CD4-positive, alpha-beta T cell treated with Interleukin-2 at 100 ng/mL for 4 hours (primary cell): ENCODE measurements around the gene CYTH3.
A peak's percentile ranks its signal among the peaks of the same experiment; 100 is the strongest.

Source experiments
- DNase-seq: peaks from one replicate; pipeline ENCODE4 v3.0.0-alpha.2; 2020; ENCODE audit warnings: low spot score

Gene CYTH3

DNA sequence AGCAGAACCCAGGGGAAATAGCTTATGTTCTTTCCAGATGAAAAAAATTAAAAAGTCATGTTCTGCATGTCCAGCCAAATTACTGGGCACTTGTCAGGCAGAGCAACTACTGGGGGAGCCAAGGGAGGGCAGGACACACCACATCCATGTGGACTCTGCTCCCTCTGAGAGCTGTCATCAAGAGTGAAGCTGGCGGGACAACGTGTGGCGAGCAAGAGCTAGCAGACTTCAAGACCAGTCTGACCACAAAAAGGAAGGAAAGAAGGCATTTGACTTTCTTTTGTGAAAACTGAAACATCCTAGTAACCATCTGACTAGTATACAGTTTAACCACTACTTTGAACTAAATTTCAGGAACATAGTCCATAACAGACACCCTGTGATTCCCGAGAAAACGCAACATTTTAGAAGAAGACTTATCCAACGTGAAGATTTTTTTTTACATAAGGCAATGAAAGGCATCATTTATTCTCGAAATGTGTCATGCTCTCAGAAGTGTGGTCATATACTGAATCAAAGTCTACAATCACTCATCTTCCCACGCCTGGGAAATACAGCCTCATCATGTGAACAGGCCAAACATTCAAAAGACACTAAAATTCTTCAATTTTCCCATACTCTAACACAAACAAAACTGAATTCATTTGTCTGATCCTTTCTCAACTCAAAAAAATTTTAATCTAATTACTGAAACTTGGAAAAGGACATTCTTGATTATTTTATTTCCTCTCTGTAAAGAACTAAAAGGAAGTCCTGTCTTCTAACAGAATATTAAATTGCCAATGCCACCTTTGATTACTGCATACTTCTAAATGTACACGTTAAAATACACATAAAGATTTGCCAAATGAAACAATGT, 15.5 kb downstream of the CYTH3 start:
- DNase-seq: peak; percentile 18

DNA sequence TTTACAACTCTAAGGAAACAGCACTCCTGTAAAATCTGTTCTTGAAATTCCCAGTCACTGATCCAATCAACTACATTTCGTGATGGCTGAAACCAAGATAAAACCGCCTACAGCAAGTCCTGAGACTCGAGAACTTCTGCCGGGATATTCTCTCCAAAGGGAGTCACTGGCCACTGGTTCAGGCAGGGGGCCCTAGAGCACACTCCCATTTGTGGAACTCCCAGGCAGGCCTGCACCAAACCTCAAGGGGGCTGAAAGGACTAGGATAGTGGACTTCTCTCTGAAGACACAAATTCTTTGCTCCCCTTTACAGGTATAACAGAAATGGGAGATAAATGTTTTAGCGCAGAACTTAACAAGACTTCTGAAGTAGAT, 16.3 kb downstream of the CYTH3 start:
- no peak for DNase-seq

DNA sequence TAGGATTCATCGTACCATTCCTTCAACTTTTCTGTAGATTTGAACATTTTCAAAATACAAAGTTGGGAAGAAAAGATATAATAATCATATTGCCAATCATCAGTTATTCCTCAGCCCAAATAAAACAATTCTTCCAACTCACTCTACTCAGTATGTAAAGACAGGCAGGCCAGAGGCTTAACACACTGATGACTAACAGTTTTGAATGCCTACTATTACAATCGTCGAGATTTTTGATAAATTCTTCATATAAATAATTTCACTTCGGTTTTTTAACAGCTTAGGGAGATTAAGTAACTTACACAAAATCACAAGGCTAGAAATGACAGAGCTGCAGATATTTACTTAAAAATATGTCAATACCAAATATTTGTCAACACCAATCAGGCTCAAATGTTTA, 17.6 kb downstream of the CYTH3 start:
- no peak for DNase-seq

DNA sequence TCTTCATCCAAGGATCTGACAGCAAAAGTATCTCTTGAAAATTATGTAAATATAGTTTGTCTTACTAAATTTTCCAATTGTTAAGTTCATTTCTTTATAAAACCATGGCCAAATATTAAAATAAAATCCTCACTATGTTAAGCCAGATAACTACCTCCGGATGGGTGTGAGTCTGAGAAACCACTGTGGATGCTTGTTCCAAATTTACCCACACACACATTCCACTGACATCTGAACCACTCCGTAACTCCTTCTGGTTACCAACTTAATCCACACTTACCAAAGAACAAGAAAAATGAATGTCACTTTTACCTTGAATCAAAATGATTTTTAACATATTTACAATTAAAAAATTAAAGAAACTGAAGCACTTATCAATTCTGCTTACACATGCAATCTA, 19.7 kb downstream of the CYTH3 start:
- DNase-seq: no peak

DNA sequence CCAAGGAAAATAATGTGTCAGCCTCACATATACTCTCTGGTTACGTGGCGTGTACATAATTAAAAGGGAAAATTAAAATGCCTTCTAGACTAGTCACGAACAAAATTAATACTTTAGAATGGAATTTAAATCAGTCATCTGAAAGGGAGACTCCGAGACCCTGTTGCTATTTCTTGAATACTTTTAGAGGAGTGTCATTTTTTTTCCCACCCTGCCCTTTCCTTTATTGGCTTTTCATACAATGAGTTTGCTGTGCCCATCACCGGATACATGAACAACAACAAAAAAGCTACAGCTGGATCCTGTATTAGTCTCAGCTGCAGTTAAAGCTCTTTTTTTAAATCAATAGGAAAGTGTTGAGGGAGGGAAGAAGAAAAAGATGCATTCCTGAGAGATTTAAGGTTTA, 20.1 kb downstream of the CYTH3 start:
- no peak for DNase-seq

DNA sequence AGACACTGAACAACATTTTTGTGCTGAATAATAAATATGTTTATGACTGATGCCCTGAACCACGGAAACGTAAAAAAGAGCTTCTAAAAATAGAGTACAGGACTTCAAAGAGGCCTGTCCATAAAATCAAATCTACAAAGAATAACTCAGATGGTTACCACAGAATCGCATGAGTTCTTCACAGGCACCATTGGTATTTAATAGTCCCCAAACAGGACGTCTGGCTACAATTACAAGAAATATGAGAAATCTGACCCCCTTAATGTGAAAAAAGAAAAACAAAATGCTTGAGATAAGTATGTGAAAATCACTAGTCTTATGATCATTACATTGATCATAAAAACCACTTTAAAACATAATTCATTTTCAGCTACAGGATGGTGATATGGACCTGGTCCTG, 20.8 kb downstream of the CYTH3 start:
- no peak for DNase-seq

DNA sequence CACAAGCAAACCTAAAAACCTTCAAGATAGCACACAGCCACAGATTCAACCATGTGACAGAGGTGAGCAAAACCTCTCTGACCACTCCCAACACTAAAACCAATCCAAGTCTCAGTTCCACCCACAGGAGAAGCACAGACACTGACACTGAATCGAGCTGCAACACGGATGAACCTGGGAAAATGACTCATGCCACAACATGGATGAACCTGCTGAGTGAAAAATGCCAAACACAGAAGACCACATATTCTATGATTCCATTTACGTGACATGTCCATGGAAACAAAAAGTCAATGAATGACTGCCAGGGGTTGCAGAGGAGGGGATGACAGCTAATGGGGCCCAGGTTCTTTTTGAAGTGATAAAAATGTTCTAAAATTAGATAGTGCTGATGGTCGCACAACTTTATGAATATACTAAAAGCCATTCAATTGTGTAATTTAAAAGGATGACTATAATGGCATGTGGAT, 22.0 kb downstream of the CYTH3 start:
- DNase-seq: no peak

DNA sequence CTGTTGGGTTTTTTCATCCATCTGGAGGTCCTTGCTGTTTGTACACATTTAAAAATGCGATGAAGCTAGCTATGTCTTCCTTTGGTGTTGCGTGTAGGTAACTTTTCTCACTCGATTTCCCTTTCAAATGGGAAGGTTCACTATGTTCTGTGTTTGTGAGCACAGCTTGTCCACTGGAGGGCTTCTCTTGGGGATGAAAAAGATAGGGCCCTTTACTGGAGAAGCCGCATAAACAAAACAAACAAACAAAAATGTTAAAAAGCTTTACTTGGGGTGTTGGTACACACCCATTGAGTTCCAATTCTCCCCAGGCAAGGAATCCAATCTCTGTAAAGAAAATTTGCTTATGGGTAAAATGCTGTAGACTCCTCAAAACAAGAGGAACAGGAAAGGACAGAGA, 23.4 kb downstream of the CYTH3 start:
- DNase-seq: no peak

DNA sequence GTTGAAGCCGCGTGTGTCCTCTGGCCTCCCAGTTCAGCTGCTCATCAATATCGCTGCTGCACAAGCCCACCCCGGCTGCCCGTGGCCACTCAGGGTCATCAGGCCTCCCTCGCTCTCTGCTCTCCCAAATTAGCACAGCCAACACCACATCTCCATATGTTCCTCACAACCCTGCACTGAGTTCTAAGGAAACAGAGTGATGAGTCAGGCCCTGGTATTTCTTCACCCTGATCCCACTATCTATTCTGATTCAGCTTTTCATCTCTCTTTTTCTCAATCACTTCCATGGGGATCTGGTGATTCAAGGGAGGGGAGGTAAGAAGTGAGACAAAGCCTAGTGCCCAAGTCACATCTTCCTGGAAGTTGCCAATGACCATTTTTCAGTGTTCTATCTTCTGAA, 23.8 kb downstream of the CYTH3 start:
- DNase-seq: no peak

DNA sequence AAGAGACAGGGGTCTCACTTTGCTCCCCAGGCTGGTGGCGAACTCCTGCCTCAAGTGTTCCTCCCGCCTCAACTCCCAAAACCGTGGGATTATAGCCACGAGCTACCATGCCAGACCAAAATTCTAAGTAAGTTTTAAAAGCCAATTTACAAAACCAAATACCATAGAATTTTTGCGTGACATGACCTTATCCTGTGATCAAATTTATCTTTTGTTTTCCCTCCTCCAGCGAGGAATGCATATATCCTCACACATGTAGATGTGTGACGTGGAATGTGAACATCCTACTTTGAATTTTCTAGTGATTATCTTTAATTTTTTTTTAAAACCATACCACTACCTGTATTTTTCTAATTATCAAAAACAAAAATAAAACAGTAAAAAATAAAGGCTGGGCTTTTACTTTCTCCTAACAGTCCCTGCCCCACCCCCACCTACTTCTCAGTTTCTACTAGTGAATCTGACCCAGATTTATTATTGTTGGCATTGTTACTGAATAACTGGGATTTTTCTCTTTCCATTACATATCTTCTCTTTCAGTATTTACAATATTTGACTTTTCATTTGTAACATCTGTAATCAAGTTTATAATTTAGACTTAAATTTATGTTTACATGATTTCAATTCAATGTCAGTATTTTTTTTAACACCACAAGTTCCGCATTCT, 26.0 kb downstream of the CYTH3 start:
- no peak for DNase-seq

DNA sequence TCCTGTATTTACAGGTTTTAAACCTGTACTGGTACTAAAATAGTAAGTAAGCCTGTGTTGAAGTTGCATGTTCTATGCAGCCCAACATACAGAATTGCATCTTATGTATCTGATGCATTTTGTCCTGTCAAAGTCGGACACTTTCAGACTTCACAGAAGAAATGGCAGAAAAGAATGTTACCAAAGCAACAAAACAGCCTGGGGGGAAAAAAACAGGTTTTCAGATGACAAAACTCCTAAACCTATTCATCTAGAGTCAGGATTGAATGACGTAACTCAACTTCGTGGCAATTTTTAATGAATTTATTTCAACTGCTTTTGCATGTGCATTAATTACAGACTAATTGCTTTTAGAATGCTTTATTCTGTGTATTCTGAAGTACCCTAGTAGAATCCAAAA, 28.4 kb downstream of the CYTH3 start:
- DNase-seq: no peak

DNA sequence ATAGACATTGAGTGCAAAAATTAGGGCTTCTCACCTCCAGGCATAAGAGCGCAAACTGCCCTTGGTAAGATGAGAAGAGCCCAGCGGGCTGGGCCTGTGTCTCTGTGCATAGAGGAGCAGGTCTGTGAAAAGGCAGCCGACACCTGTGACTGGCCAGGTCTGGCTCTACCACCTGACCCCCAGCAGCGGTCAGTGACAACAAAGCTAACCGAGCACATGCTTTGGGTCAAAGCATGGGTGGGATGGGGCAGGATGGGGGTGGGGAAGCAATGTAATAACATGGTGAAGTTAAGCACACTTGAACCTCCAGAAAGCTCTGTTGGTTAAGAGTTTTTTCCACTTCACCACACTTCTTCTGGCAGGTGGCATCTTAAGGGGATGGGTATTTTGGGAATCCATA, 29.3 kb downstream of the CYTH3 start:
- DNase-seq: no peak

DNA sequence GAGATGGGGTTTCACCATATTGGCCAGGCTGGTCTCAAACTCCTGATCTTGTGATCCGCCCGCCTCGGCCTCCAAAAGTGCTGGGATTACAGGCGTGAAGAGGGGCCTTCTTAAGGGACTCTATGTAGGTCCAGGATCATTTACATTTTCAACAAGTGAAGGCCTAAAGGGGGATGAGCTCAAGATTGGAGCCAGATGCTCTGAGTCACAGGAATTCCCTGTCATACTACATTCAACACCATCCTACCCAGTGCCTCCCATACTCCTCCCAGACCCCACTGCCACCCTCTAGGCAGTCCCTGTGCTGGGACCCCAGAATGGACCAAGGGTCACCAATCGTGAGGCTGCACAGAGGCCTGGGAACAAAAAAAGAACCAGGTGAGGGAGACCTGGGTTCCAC, 29.9 kb downstream of the CYTH3 start:
- DNase-seq: no peak

DNA sequence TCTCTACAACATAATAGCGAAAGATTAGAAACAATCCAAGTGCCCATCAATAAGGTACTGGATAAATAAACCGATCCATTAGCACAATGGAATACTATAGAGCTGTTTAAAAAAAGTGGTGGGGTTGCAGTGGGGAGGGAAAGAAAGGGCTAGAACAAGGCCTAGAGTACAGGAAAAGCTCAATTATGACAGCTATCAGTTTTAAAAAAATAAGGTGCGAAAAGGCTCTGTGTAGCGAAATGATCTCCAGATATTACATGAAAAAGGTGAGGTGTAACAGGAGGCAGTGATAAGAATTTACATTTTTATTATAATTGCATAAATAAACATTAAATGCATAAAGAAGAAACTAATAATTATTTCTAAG, 30.8 kb downstream of the CYTH3 start:
- DNase-seq: no peak

DNA sequence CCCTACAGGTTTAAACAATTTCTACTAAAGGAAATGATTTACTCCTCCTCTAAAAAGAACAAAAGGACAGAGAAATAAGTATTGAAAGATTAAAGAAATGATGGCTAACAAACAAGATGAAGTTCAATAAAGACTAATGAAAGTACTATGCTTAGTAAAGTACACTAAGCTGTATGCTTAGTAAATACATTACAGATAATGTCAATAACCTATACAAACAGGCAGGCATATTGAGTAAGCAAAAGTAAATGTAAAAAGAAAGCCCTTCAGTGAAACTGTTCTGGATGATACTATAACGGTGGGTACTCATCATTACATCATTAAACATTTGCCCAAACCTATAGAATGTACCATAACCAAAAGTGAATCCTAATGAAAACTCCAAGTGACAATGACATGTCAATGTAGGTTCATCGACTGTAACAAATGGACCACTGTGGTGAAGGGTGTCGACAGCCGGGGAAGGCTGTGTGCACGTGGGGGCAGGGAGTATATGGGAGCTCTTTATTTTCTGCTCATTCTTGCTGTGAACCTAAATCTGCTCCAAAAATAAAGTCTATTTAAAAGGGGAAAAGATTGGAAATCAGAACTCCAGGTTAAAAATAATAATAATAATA, 34.0 kb downstream of the CYTH3 start:
- DNase-seq: no peak

DNA sequence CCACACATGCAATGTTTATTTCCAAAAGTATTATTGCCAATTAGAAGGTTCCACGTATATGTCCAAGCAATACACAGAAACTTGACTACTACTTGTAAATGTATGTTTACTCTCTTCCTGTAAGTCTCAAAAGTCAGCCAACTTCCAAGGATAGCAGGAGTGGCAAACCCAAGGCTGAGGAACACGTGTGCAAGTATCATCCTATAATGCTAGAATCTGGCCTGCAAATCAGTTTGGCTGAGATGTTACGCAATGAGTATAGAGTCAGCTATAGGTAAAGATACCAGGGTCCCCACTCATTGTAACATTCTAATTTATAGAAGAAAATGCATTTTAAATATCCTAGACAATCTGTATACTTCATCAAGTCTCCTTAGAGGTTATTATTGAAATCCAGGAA, 34.7 kb downstream of the CYTH3 start:
- no peak for DNase-seq

DNA sequence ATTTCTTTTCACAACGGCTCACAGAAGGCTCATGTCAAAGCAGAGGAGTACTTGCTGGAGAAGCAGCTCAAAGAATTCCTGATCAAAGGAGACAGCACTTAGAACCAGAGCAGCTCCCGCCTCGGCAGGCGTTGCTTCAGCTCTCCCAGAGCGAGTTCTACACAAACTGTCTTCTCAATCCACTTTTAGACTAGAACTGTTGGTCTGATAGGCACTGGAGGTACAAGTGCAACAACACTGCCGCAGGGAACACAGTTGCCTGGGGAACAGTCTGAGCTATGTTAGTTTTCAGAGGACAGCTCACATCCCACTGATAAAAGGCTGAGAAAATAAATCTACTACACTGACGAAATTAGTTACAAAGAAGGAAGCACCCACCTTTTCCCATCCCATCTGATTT, 35.4 kb downstream of the CYTH3 start:
- no peak for DNase-seq

DNA sequence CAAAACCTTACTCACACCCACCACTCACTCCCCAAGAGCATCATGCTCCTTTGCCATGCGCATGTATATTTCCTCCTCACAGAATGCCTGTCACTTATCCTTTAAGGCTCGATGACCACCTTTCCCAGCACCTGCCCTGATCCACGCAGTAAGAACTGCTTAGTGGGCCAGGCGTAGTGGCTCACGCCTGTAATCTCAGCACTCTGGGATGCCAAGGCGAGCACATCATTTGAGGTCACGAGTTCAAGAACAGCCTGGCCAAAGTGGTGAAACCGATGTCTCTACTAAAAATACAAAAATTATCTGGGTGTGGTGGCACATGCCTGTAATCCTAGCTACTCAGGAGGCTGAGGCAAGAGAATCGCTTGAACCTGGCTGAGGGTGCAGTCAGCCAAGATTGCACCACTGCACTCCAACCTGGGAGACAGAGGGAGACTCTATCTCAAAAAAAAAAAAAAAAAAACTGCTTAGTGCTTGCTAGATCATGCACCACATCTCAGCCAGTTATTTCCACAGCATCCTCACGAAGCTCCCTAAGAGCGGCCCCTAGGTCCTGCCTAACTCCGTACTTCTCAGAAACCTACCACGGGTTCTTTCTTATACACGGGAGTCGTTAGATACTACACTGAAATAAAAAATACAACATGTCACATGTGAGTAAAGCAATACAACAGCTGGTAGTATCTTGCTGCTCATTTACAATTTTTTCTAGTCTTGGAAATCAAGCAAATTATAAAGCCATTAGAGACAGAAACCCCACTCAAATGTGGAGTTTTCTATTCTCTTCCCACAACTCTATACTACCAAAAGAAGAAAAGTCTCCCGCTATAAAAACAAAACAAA, 37.2 kb downstream of the CYTH3 start:
- DNase-seq: no peak

DNA sequence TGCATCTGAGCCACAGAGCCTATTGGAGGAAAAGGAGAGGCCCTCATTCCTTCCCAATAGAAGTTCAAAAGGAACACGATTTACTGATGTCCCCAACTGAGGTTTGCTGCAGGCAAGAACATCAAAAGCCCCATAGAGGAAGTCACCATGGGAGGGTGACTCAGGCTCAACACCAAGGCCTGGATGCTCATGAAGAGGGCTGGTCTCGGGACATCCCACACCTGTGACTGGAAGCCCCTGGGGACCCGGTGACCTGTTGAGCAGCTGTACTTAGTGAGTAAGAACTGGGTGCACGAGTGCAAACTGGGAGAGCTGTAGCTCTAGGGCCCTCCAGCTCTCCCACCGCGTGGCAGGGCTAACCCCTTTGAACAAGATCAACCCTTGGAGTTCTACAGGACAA, 38.0 kb downstream of the CYTH3 start:
- DNase-seq: peak; percentile 38

DNA sequence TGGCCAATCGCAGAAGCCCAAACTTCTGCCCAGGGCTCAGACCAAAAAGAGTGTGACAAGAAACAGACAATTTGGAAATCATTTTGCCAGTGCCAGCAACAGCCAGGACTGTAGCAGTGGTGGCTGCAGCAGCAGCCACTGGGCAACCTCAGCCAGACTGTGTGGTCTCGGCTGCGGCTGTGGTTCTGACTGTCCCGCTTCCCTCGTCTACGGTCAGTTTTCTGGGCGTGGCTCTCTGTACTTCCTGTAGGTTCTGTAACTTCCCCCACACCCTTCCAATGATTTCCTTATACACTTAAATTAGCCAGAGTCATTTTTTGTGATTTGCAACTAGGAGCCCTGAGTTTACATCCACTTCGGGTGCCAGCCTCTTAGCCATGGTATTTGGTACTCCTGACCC, 39.9 kb downstream of the CYTH3 start:
- DNase-seq: peak; percentile 8

DNA sequence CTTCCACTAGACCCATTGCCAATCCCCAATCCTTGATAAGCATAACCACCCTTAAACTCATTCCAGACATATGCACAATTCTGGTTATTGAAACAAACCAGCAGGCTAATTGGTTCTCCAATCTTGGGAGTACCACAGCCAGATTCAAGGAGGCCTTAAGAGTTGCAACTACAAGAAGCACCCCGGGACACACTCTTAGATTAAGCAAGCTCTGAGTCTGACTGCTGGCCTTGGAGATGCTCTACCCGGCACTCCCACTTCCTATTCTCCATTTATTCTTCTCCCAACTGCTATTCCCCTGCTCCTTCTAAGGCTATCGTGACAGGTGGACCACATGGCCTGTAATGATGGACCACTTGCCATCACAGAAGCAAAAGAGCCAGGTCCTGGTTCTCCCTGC, 40.3 kb downstream of the CYTH3 start:
- no peak for DNase-seq

DNA sequence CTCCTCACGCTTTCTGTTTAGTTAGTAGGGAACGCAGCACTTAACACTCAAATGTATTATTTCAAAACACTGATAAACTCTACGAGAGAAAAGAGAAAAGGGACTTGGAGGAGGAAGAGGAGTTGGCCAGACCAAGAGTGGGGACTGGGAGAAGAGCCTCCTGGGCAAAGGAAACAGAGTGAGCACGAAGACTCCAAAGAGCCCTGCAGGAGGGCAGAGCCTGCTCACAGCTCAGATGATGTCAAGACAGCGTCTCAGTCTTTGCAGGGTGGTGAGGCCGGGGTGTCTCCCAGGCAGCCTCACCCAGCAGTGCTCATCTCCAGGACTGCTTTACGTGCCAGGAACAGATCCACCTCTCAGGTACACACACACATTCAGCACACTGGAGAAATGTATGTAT, 41.2 kb downstream of the CYTH3 start:
- DNase-seq: no peak
